Right renal cortex interstitium (tissue), 3 donors: ENCODE measurements around the gene NBPF9. TPM values are rescaled to one million over a fixed set of nuclear protein-coding genes. Genes with fewer than 3 reads are reported as not detected.
"Not testable (repeated sequence)": the region's sequence is repeated elsewhere in the genome, so short reads cannot be mapped to it uniquely, and the experiment has no call there.

ENCODE experiments used
- DNase-seq, 3 donors: peaks; one replicate each; pipeline ENCODE4 v3.0.0-alpha.2; 2013; ENCODE audit warnings: low read depth in 3 of 3, low spot score in 2 of 3
- polyA plus RNA-seq, 3 donors: library from polyadenylated mRNA; unstranded; fragments of 120-200 nt; gene quantifications; one replicate each; pipeline ENCODE4 v1.2.1, GENCODE V29; 2013; ENCODE audit not compliant: insufficient read length in 3 of 3

The NBPF9 gene
- polyA plus RNA-seq, 3 donors = 43.8 to 50.2 (median 45.2) TPM

DNA sequence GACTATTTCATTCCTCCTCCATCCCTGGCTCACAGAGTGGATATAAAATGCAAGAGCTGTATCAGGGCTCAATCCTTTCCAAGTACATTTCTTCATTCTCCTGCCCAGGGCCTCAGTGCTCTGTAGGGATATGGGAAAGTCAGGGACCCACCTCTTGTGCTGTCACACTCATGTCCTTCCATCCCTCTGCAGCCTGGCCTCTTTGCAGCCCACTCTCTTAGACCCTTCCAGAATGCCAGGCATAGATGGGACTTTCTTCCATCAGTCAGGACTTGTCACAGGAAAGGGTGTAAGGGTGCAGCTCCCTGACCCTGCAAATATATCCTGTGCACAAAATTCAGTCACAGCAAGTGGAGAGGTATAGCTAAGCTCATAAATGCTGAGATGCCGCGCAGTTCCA lies 86.7 kb downstream of the NBPF9 start:
- not testable (repeated sequence) for DNase-seq

DNA sequence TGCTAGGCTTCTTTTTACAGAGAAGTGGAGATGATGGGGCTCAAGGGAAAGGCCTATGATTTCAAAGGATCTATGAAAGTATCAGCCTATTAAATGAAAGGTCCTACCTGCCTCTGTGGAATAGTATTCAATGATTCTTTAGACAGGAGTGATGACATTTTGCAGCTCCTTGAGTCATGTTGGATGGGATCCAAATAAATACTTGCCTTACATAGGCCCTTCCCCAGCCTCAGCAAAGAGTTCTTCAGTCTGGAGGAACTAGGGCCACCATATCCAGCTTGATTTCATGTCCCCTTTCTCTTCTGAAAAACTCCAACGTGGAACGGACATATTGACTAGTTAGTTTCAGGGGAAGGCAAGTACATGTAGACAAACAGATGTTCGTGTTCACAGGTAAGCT lies 87.8 kb downstream of the NBPF9 start:
- DNase-seq = not testable (repeated sequence)

DNA sequence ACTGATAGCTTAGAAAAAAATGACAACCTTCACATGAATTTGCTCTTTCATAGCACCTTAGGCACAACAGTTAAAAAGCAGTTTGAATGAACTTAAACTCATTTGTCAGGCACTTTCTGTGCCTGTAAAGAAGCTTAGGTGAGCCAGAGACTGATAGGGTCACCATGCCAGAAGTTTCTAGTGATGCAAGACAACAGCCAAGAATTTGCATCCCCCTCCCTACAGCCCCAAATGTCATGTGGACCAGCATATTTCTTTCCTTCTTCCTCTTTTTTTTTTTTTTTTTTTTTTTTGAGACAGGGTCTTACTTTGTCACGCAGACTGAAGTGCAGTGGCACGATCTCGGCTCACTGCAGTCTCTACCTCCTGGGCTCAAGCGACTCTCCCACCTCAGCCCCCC lies 89.8 kb downstream of the NBPF9 start:
- DNase-seq = not testable (repeated sequence)

DNA sequence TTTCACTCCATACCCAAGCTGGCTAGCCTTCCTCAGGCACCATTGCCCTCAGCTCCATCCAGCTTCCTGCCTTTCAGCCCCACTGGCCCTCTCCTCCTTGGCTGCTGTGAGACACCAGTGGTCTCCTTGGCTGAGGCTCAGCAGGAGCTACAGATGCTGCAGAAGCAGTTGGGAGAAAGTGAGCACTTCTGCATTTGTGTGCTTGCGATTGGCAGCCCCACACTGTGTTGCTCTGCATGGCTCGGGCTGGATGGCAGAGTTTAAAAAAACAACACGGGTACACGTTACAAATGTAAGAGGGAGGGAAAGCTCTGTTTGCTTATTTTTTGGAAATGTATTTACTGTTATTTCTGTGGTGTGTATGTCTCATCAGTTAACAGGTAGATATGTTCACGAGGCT lies 90.8 kb downstream of the NBPF9 start:
- not testable (repeated sequence) for DNase-seq

DNA sequence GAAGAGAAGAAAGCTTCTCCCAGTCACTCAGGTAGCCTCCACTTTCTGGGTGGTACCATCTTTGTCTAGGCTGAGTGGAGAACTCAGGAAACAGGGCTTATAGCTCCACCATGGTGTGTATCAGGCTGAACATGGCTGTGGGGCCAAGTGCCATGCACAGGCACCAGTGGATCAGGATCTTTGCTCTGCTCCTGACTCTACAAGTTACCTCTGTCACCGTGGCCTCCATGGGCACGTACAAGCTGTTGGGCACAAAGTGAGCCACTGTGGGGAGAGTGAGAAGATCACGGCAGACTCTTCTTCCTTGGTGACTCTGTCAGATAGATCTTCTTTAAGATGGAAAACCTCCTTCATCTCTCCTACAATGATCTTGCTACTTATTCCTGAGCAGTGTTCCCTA lies 93.6 kb downstream of the NBPF9 start:
- DNase-seq = not testable (repeated sequence)

DNA sequence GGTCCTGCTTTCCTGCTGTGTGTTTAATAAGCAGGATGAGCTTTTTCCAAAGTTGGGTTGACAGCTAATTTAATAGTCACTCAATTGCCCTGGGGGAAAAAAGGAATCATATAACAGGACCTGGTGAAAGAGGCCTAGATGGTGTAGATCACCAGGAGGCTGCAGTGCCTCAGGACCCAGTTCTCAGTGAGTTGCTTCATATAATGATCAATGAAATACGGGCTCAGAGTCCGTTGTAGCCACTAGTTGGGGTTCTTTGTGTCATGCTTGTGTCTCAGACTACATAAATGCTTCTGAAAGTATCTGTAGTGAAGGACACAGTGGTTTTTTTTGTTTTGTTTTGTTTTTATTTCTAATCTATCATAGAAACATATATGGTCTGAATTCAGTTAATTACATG lies 94.6 kb downstream of the NBPF9 start:
- not testable (repeated sequence) for DNase-seq

DNA sequence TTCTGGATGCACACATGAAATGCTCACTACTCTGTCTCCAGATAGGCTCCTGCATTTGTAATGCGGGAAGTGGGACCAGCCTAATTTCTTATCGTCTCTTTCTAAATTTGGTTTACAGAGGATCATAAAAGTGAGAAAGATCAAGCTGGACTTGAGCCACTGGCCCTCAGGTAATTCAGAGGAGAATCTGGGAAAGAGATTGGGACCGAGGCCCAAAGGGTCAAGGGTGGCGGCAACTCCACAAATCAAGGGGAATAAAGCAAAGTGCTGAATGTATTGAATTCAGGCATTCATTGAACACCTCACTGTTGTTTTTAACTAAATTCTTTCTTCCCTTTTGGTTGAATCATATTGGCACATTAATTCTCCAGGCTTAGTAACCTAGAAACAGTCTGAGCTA lies 95.0 kb downstream of the NBPF9 start:
- DNase-seq = not testable (repeated sequence)
